CMK (cell line): Measurements from ENCODE around the gene DNMBP.
"Not testable (repeated sequence)": the region's sequence is repeated elsewhere in the genome, so short reads cannot be mapped to it uniquely, and the experiment has no call there.

Experiments used
- DNase-seq: peaks from one replicate; pipeline ENCODE4 v3.0.0-alpha.2; 2010; ENCODE audit warnings: low read depth

DNMBP gene

GRCh38 chr10:99993701-99994689, 15.8 kb downstream of the DNMBP start:
- peak; percentile 52 for DNase-seq

GRCh38 chr10:99985637-99986036, 24.1 kb downstream of the DNMBP start:
- not testable (repeated sequence) for DNase-seq

- DNase-seq: no peak
These were observed 25.3 kb downstream of the DNMBP start for GRCh38 chr10:99984211-99985034.

GRCh38 chr10:99983280-99983988, 26.3 kb downstream of the DNMBP start:
- DNase-seq: no peak

GRCh38 chr10:99982728-99983127, 27.0 kb downstream of the DNMBP start:
- no peak for DNase-seq

GRCh38 chr10:99981581-99982199, 28.1 kb downstream of the DNMBP start:
- no peak for DNase-seq

- no peak for DNase-seq
These were observed 30.6 kb downstream of the DNMBP start for GRCh38 chr10:99979066-99979685.

GRCh38 chr10:99977916-99978315, 31.8 kb downstream of the DNMBP start:
- DNase-seq: no peak

- no peak for DNase-seq
These were observed 32.7 kb downstream of the DNMBP start for GRCh38 chr10:99976886-99977665.

GRCh38 chr10:99975942-99976809, 33.6 kb downstream of the DNMBP start:
- DNase-seq: no peak

GRCh38 chr10:99975106-99975829, 34.5 kb downstream of the DNMBP start:
- DNase-seq: no peak

GRCh38 chr10:99973190-99973589, 36.6 kb downstream of the DNMBP start:
- no peak for DNase-seq

GRCh38 chr10:99967961-99968360, 41.8 kb downstream of the DNMBP start:
- DNase-seq: no peak

- no peak for DNase-seq
These were observed 43.4 kb downstream of the DNMBP start for GRCh38 chr10:99966306-99966705.

- DNase-seq: no peak
These were observed 44.0 kb downstream of the DNMBP start for GRCh38 chr10:99965700-99966099.

GRCh38 chr10:99964791-99965190, 45.0 kb downstream of the DNMBP start:
- DNase-seq: no peak

GRCh38 chr10:99963467-99964165, 46.1 kb downstream of the DNMBP start:
- DNase-seq: not testable (repeated sequence)

GRCh38 chr10:99958806-99959205, 50.9 kb downstream of the DNMBP start:
- no peak for DNase-seq
